Transverse colon (tissue), 4 donors: ENCODE data around the gene CCDC15. TPM values are rescaled to one million over a fixed set of nuclear protein-coding genes. Genes with fewer than 3 reads are reported as not detected.

ENCODE experiments used
- DNase-seq: peaks from one replicate; pipeline ENCODE4 v3.0.0-alpha.2; 2019
- H3K27ac ChIP-seq, 4 donors: fragments of 200-600 bp; sonication (generic); 2 replicates each; pipeline ENCODE4 v1.5.1; 2016 to 2018; ENCODE audit warnings: inconsistent platforms in 4 of 4
- H3K27me3 ChIP-seq: fragments of 200-600 bp; sonication (generic); 2 replicates; pipeline ENCODE4 v1.5.1; 2017; ENCODE audit warnings: inconsistent platforms
- H3K36me3 ChIP-seq, 4 donors: fragments of 200-600 bp; sonication (generic); 2 replicates each; pipeline ENCODE4 v1.5.1; 2017 to 2019; ENCODE audit warnings: inconsistent platforms in 4 of 4
- H3K4me1 ChIP-seq, 4 donors: fragments of 200-600 bp; sonication (generic); 2 replicates each; pipeline ENCODE4 v1.5.1; 2017 to 2020; ENCODE audit warnings: inconsistent platforms in 4 of 4
- H3K4me3 ChIP-seq, 4 donors: fragments of 200-600 bp; sonication (generic); 1 replicate in 1 of 4; 2 replicates in 3 of 4; pipeline versions ENCODE4 v1.5.1 to v1.6.1; 2017 to 2019; ENCODE audit warnings: inconsistent platforms in 4 of 4
- H3K9me3 ChIP-seq, 2 donors: fragments of 200-600 bp; sonication (generic); 2 replicates each; pipeline ENCODE4 v1.5.1; 2017 to 2019; ENCODE audit warnings: inconsistent platforms in 2 of 2
- CTCF ChIP-seq, 5 experiments: fragments of 200-600 bp in 3 of 5; fragments of 450-650 bp in 2 of 5; sonication (generic) in 3 of 5; IDR thresholded peaks; 1 replicate in 2 of 5; 2 replicates in 3 of 5; pipeline ENCODE4 v1.5.1; 2016 to 2017; ENCODE audit warnings: antibody characterized with exemption in 5 of 5, inconsistent platforms in 3 of 5, mild to moderate bottlenecking in 2 of 5, moderate library complexity in 1 of 5
- EP300 ChIP-seq: sonication (generic); formaldehyde crosslinking; IDR thresholded peaks from one replicate; pipeline ENCODE4 v1.6.1; 2017; ENCODE audit warnings: antibody characterized with exemption, low read depth
- POLR2A ChIP-seq: fragments of 450-650 bp; IDR thresholded peaks from one replicate; pipeline ENCODE4 v1.6.1; 2016; ENCODE audit warnings: antibody characterized with exemption, mild to moderate bottlenecking, moderate library complexity
- POLR2AphosphoS5 ChIP-seq, 3 donors: sonication (generic); formaldehyde crosslinking; IDR thresholded peaks; one replicate each; pipeline ENCODE4 v1.6.1; 2016; ENCODE audit warnings: antibody characterized with exemption in 3 of 3
- whole genome bisulfite sequencing, 2 donors: methylation state at CpG; one replicate each; pipeline ENCODE4 v1.1.5; 2018; ENCODE audit warnings: low coverage in 1 of 2; 5-methylcytosine and 5-hydroxymethylcytosine counted together
- in situ Hi-C, 4 donors: fragments of 200-750 bp; cut with MboI; loops; one replicate each; pipeline versions ENCODE4 v1.15.0 to v1.15.1; 2017; ENCODE audit warnings: low sequenced_read_pairs in 3 of 4, low pct_ligation_motif_present in 1 of 4, low pct_unique_long_range_greater_than_20kb in 1 of 4
- intact Hi-C: fragments of 100-400 bp; cut with DNase I; formaldehyde crosslinking; loops from one replicate; pipeline ENCODE4 v1.15.1; 2023; ENCODE audit warnings: low total_unique reads
- total RNA-seq, 4 donors: library from RNA; depleted of rRNA; stranded (reverse); fragments of >200 nt; gene quantifications; one replicate each; pipeline ENCODE4 v1.1.0, GENCODE V29; 2016

The CCDC15 gene
- total RNA-seq, 4 donors from 2014 or later: 0.64 to 0.82 (median 0.75) TPM; not detected in 1

GRCh38 chr11:125085301-125086081, 131.5 kb downstream of the CCDC15 start:
- intact Hi-C loops: no loop called here
- Histone ChIP-seq H3K27me3 (no peaks in the 10 kb centered on the region), H3K27ac (no peak overlapping the region), H3K4me3 (no peak overlapping the region), H3K4me1 (no peaks in the 10 kb centered on the region), H3K36me3 (no peaks in the 10 kb centered on the region), H3K9me3 (no peaks in the 10 kb centered on the region)
- TF ChIP-seq POLR2A (no peak), EP300 (no peak), POLR2AphosphoS5 (IDR thresholded peaks at IDR 0.05) (no peak), CTCF (IDR thresholded peaks at IDR 0.05) (no peak)
- no peak for DNase-seq
- 73% methylated on average over 17 of the region's 20 CpGs; no CpG with 5 or more reads in 1 of the 2 donors for WGBS, 2 donors
- in situ Hi-C loops: loop anchor here in 1 of 4 donors (10.0 kb wide), 1 partner anchor 59 kb away; no protein-coding TSS in a partner anchor

GRCh38 chr11:125086633-125087296, 132.8 kb downstream of the CCDC15 start:
- no peak overlapping the region for H3K4me3 ChIP-seq

GRCh38 chr11:125088123-125088522, 134.1 kb downstream of the CCDC15 start:
- in situ Hi-C loops: loop anchor here in 1 of 4 donors (10.0 kb wide), 1 partner anchor 57 kb away; no protein-coding TSS in a partner anchor
- no peak for TF ChIP-seq POLR2A
- no peak for TF ChIP-seq POLR2AphosphoS5 (IDR thresholded peaks at IDR 0.05)
- no peak for TF ChIP-seq CTCF (IDR thresholded peaks at IDR 0.05)
- TF ChIP-seq EP300: no peak
- no peaks in the 10 kb centered on the region for H3K9me3 ChIP-seq
- H3K36me3 ChIP-seq: no peaks in the 10 kb centered on the region
- no peak for DNase-seq
- 61 to 83% methylated on average over 1 to 2 of the region's 2 CpGs for WGBS, 2 donors
- no peak overlapping the region for H3K4me3 ChIP-seq
- H3K4me1 ChIP-seq: no peaks in the 10 kb centered on the region
- H3K27ac ChIP-seq: no peak overlapping the region
- intact Hi-C loops: no loop called here
- no peaks in the 10 kb centered on the region for H3K27me3 ChIP-seq

More at GRCh38 chr11:125086633-125087296, 132.8 kb downstream of the CCDC15 start:
- Histone ChIP-seq H3K27me3 (no peaks in the 10 kb centered on the region), H3K4me1 (no peaks in the 10 kb centered on the region), H3K36me3 (no peaks in the 10 kb centered on the region), H3K27ac (no peak overlapping the region), H3K9me3 (no peaks in the 10 kb centered on the region)
- TF ChIP-seq POLR2A (no peak), POLR2AphosphoS5 (IDR thresholded peaks at IDR 0.05) (no peak), EP300 (no peak), CTCF (IDR thresholded peaks at IDR 0.05) (no peak)
- 74% methylated on average over 14 of the region's 14 CpGs; no CpG with 5 or more reads in 1 of the 2 donors for WGBS, 2 donors
- no peak for DNase-seq
- in situ Hi-C loops (loop anchor here in 1 of 4 donors (10.0 kb wide), 1 partner anchor 58 kb away; no protein-coding TSS in a partner anchor), intact Hi-C loops (no loop called here)
